Skin of body (tissue), 2 donors: ENCODE data around the gene CPNE7. TPM values are rescaled to one million over a fixed set of nuclear protein-coding genes. Genes with fewer than 3 reads are reported as not detected.

ENCODE experiments used
- DNase-seq: peaks from one replicate; lab custom pipeline; 2025; lab: John Stamatoyannopoulos, UW
- total RNA-seq: library from RNA; depleted of rRNA; stranded (reverse); fragments of >200 nt; gene quantifications from one replicate; pipeline ENCODE4 v1.2.3, GENCODE V29; 2014

Gene CPNE7
- total RNA-seq, 1 donor from 2014 or later = 0.89 TPM

DNA sequence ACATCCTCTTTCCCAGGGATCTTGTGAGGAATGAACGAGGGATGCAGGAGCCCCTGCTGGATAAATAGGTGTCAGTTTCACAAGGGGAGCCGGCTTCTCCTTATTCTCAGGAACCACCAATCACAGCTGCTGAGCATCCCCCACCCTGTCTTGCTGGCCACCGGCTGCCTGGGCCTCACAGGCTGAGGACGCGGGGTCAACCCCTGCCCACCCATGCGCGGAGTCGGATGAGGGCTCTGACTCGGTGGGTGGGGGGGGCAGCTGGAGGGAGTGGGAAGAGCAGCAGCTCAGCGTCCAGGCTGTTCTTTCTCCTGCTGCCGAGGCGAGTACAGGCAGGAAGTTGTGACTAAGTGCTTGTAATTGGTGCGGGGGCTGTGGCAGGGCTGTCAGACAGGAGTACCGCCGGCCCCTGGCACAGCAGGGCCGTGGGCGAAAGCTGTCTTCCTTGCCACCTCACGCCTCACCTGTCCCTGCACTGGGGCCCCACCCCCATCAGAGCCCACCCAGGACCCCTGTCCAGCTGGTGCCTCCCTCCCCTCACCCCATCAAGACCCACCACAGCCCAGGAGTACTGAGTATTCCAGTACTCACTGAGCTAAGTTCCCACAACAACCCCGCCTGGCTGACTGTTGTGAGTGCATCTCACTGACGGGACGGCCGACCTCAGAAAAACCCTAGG lies 26.9 kb downstream of the CPNE7 start:
- DNase-seq = no peak

GRCh38 chr16:89602952-89603590 lies 27.5 kb downstream of the CPNE7 start:
- no peak for DNase-seq

GRCh38 chr16:89604764-89605163 lies 29.2 kb downstream of the CPNE7 start:
- no peak for DNase-seq

DNA sequence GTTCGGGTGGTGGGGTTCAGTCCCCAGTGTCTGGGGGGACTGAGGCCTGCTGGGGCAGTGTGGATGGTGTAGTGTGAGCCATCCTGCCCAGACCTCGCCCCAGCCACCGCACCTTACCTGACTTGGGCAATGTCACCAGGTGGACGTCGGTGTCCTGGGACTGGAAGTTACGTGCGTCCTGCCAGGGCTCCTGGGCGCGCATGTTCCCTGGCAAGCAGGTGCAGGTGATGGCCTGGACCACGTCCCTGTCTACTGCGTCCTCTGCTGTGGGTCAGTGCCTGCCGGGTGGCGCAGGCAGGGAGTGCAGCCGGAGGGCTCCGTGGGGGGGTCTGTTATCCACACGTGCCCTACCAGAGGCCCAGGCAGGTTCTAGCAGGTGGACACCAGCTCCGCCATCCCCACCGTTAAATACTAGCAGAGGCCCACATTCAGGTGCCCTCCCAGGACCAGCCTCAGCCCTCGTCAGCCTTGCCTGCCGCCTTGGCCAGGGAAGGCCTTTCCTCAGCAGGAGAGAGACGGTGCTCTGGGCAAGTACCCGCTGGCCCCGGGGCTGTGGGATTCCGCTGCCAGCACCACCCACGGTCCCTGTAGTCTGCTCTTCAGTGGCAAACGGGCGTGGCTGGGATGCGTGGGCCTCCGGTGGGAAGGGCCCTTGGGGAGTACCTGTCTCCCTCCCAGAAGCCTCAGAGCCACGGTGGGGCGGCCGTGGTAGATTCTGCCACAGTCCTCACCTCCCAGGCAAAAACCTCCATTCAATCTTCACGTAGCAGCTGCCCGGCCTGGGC lies 29.8 kb downstream of the CPNE7 start:
- no peak for DNase-seq

- DNase-seq = no peak
These were observed 30.4 kb downstream of the CPNE7 start for GRCh38 chr16:89606006-89606405.

GRCh38 chr16:89607453-89607852 lies 31.9 kb downstream of the CPNE7 start:
- DNase-seq = no peak

DNA sequence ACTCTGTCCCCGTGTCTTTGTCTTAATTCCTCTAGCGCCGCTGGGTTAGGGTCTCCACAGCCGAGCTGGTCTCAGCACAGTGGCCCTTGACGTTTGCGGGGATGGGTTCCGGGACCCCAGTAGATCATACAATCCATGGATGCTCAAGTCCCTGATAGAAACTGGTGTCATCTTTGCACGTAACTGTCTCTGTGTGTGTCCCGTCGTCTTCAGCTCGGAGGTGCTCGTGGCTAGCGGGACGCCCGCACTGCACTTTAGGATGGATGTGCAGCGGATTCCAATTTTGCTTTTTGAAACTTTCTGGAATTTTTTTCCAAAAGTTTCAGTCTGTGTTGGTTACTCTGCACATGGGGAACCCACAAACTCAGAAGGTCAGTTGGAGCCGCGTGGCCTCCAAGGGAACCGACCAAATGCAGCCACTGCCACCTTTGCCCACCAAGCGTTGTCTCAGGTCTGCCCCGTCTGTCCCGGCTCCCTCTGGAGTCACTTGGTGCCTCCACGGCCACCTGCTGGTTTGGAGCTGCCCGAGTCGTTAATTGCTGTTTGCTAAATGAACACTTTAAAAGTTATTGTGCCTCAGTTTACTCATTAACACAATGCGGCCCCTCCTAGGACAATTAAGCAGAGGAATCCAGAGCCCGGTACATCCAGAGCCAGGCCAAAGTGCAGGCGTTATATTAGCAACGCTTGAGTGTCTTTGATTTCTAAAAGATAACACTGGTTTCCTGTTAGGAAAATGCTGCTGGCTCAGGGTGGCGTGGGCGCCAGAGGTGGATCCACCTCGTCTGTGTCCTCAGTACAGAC lies 32.6 kb downstream of the CPNE7 start:
- DNase-seq = no peak

GRCh38 chr16:89610108-89610453 lies 34.5 kb downstream of the CPNE7 start:
- DNase-seq = no peak

- DNase-seq = no peak
These were observed 37.0 kb downstream of the CPNE7 start for GRCh38 chr16:89612415-89613166.

- no peak for DNase-seq
These were observed 37.8 kb downstream of the CPNE7 start, which contains the start of gene DPEP1 for GRCh38 chr16:89613231-89613953. Gene DPEP1, plus strand, starts transcription at chr16:89613642. Its CDS starts 16,769 bp downstream, at chr16:89630411.

DNA sequence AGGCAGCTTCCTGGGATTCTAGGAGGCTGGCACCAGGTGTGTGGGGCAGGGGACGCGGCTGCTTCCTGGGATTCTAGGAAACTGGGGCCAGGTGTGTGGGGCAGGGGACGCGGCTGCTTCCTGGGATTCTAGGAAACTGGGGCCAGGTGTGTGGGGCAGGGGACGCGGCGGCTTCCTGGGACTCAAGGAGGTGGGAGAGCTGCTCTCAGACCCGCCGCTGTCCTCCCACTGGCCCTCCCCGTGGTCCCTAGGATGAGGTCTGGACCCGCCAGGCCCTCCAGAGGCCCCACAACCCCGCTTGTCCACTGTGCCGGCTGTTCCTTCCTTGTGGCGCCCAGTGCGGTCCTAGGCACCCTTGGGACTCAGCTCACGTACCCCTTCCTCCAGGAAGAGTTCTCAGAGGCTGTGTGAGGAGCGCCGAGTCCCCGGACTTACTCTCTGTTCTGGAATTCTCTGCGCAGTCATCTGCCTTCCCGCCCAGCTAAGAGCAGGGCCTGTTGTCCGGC lies 38.4 kb downstream of the CPNE7 start:
- DNase-seq = no peak

DNA sequence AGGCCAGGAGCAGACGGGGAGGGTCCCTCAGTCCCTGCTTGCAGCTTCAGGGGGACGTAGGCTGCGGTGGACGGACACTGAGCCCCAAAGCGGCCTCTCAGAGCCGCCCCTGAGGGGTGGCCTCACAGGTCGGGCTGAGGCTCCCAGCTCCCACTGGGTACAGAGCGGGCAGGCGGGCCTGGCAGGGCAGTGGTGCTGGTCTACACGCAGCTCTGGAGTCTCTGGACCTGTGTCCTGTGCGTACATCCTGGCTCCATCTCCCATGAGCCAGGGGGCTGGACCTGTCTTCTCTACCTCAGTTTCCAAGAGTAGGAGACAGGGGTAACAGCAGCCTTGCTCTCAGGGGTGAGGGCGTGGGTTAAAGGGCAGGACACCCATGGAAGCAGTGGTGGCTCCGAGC lies 39.6 kb downstream of the CPNE7 start:
- no peak for DNase-seq

- DNase-seq = no peak
These were observed 40.1 kb downstream of the CPNE7 start for GRCh38 chr16:89615596-89616090.

DNA sequence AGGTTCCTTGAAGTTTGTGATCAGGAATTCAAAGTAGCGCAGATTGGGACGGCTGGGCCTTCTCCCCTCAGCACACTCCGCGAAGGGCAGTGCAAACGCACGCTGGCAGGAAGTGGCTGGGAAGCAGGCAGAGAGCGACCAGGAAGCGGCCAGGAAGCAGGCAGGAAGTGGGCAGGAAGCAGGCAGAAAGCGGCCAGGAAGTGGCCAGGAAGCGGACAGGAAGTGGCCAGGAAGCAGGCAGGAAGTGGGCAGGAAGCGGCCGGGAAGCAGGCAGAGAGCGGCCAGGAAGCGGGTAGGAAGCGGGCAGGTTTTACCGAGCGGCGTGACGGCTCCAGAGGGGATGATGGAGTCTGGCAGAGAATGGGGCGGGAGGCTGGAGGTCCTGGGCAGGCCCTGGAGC lies 41.1 kb downstream of the CPNE7 start:
- DNase-seq = no peak

GRCh38 chr16:89617036-89617435 lies 41.5 kb downstream of the CPNE7 start:
- DNase-seq = no peak

DNA sequence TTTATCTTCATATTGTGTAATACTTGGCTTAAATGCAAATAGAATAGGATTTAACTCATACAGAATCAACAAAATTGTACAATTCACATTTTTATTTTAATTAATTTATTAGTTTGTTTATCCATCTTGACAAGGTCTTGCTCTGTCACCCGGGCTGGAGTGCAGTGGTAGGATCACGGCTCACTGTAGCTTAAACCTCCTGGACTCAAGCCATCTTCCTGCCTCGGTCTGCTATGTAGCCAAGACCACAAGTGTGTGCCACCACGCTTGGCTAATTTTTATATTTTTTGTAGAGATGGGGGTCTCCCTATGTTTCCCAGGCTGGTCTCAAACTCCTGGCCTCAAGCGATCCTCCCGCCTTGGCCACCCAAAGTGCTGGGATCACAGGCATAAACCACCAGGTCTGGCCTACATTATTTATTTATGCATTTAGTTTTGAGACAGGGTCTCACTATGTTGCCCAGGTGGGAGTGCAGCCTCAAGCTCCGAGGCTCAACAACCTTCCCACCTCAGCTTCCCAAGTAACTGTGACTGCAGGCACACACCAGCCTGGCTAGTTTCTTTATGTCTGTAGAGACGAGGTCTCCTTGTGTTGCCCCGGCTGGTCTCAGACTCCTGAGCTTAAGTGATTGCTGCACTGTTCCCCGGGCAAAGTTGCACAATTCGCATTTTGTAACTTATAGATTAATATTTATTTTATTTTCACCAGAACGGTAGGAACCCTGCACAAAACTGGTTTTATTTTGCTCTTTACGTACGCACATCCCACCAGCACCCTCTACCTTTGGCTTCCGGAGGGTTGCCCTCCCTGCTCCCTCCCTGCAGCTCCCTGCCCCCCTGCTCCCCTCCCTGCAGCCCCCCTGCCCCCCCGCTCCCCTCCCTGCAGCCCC lies 42.8 kb downstream of the CPNE7 start:
- no peak for DNase-seq

- DNase-seq = no peak
These were observed 44.3 kb downstream of the CPNE7 start for GRCh38 chr16:89619840-89620239.

DNA sequence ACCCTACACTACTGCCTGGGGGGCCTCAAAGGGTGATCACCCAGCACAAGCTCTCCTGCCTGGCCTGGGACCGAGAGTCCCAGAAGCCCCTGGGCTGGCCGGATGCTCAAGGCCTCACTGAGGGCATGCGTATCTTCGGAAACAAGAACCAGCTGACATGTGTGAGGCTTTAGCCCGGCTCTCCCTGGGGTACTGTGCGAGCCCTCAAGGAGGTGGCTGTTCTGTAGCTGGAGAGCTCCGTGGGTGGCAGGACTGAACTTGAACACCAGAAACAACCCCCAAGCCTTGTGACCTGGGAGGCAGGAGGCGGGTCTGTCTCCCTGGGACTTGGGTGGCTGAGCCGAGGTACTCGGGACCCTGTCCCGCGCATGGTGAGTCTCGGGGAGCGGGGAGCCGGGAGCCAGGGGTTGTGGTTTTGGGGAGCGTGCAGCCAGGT lies 44.9 kb downstream of the CPNE7 start:
- no peak for DNase-seq
